Panc1 (cell line): ENCODE measurements around the gene SNX13.

Source experiments
- CTCF ChIP-seq: fragments of 450-650 bp; IDR thresholded peaks from 2 replicates; pipeline ENCODE4 v1.5.1; 2017; ENCODE audit warnings: mild to moderate bottlenecking
- TF ChIP-seq, protein P1 (sequence below), 2 experiments: IDR thresholded peaks; 2 replicates each; pipeline ENCODE4 v1.6.1; 2011 to 2012; ENCODE audit warnings: low read depth in 2 of 2, control low read depth in 1 of 2, low read length in 1 of 2, mild to moderate bottlenecking in 1 of 2, moderate library complexity in 1 of 2; ENCODE audit not compliant: insufficient read depth in 1 of 2

DNA sequence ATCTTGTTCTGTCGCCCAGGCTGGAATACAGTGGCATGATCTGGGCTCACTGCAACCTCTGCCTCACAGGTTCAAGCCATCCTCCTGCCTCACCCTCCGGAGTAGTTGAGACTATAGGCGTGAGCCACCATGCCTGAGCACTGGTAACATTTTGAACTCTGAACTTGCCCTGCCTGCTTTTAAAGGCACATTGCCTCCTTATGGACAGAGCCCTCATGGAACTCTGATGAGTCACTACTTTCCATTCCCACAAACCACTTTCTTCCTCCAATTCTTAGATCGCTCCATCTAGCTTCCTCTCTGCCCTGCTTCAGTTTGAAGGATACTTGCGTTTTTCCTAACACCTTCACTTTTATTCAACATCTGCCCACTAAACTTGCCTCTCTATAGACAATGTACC lies 49.3 kb upstream of the SNX13 start:
- TF ChIP-seq CTCF: no peak
- TF ChIP-seq, protein P1, sequence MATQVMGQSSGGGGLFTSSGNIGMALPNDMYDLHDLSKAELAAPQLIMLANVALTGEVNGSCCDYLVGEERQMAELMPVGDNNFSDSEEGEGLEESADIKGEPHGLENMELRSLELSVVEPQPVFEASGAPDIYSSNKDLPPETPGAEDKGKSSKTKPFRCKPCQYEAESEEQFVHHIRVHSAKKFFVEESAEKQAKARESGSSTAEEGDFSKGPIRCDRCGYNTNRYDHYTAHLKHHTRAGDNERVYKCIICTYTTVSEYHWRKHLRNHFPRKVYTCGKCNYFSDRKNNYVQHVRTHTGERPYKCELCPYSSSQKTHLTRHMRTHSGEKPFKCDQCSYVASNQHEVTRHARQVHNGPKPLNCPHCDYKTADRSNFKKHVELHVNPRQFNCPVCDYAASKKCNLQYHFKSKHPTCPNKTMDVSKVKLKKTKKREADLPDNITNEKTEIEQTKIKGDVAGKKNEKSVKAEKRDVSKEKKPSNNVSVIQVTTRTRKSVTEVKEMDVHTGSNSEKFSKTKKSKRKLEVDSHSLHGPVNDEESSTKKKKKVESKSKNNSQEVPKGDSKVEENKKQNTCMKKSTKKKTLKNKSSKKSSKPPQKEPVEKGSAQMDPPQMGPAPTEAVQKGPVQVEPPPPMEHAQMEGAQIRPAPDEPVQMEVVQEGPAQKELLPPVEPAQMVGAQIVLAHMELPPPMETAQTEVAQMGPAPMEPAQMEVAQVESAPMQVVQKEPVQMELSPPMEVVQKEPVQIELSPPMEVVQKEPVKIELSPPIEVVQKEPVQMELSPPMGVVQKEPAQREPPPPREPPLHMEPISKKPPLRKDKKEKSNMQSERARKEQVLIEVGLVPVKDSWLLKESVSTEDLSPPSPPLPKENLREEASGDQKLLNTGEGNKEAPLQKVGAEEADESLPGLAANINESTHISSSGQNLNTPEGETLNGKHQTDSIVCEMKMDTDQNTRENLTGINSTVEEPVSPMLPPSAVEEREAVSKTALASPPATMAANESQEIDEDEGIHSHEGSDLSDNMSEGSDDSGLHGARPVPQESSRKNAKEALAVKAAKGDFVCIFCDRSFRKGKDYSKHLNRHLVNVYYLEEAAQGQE (IDR thresholded peaks at IDR 0.05; ENCODE audit: insufficient read depth in 1 of 2, low read depth in 2 of 2, low read length in 1 of 2): no peak
